Nephron (organoid): Measurements from ENCODE around the gene GSG1L.

Experiments used
- H3K27ac Mint-ChIP-seq, 3 experiments: 2 replicates each; pipeline ENCODE4 v1.8.0; 2020; ENCODE audit warnings: mixed read lengths in 3 of 3, mild to moderate bottlenecking in 2 of 3, moderate library complexity in 1 of 3
- H3K27me3 Mint-ChIP-seq: 2 replicates; pipeline ENCODE4 v1.8.0; 2021; ENCODE audit warnings: low read depth, mild to moderate bottlenecking, moderate library complexity, mixed read lengths
- H3K36me3 Mint-ChIP-seq: 2 replicates; pipeline ENCODE4 v1.8.0; 2020; ENCODE audit warnings: low read depth, mixed read lengths
- H3K4me1 Mint-ChIP-seq: 2 replicates; pipeline ENCODE4 v1.8.0; 2020; ENCODE audit warnings: mixed read lengths
- H3K4me3 Mint-ChIP-seq, 3 experiments: 2 replicates each; pipeline ENCODE4 v1.8.0; 2020; ENCODE audit warnings: mild to moderate bottlenecking in 3 of 3, mixed read lengths in 3 of 3, moderate library complexity in 2 of 3
- H3K9me3 Mint-ChIP-seq: 2 replicates; pipeline ENCODE4 v1.8.0; 2020; ENCODE audit warnings: mixed read lengths
- TF ChIP-seq, protein P1 (sequence below), 3 experiments: fragments of 200-600 bp; sonication (generic); IDR thresholded peaks; one replicate each; pipeline ENCODE4 v1.5.0; 2021; ENCODE audit warnings: antibody characterized with exemption in 3 of 3; ENCODE audit not compliant: unreplicated experiment in 3 of 3

GSG1L gene

DNA sequence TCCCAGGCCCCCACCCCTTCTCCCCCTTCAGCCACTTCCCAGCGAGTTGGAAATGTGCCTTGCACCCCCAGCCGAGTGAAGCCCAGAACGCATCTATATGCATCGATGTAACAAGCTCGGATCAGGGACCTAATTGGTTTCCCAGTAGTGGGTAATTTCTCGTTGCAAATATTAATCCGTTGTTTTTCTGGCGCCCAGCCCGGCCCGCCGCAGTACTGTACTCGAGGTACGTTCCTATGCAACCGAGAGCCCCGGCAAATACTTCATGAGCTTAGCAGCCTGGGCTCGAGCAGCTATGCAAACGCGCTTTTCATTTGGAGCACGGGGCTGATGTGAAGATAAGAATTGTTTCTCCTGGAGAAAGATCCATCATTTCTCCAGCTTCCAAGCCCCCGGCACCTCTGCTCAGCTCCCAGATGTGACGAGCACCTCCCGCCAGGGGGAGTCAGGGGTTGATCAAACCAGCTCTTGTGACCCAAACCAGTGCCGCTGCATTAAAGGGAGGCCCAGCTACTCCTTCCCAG is 283.8 kb downstream of the GSG1L start:
- TF ChIP-seq, protein P1, sequence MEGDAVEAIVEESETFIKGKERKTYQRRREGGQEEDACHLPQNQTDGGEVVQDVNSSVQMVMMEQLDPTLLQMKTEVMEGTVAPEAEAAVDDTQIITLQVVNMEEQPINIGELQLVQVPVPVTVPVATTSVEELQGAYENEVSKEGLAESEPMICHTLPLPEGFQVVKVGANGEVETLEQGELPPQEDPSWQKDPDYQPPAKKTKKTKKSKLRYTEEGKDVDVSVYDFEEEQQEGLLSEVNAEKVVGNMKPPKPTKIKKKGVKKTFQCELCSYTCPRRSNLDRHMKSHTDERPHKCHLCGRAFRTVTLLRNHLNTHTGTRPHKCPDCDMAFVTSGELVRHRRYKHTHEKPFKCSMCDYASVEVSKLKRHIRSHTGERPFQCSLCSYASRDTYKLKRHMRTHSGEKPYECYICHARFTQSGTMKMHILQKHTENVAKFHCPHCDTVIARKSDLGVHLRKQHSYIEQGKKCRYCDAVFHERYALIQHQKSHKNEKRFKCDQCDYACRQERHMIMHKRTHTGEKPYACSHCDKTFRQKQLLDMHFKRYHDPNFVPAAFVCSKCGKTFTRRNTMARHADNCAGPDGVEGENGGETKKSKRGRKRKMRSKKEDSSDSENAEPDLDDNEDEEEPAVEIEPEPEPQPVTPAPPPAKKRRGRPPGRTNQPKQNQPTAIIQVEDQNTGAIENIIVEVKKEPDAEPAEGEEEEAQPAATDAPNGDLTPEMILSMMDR (IDR thresholded peaks at IDR 0.05; ENCODE audit: unreplicated experiment in 3 of 3) = peak; percentile 32 to 49 (median 46)
- Mint-ChIP-seq H3K27ac (peak overlapping the region in 1 of 3 experiments; percentile 71), H3K4me3 (no peak overlapping the region), H3K4me1 (peaks cover 9% of the 10 kb centered on the region), H3K36me3 (peaks cover under 1% of the 10 kb centered on the region), H3K9me3 (no peaks in the 10 kb centered on the region), H3K27me3 (peaks cover 3% of the 10 kb centered on the region)

DNA sequence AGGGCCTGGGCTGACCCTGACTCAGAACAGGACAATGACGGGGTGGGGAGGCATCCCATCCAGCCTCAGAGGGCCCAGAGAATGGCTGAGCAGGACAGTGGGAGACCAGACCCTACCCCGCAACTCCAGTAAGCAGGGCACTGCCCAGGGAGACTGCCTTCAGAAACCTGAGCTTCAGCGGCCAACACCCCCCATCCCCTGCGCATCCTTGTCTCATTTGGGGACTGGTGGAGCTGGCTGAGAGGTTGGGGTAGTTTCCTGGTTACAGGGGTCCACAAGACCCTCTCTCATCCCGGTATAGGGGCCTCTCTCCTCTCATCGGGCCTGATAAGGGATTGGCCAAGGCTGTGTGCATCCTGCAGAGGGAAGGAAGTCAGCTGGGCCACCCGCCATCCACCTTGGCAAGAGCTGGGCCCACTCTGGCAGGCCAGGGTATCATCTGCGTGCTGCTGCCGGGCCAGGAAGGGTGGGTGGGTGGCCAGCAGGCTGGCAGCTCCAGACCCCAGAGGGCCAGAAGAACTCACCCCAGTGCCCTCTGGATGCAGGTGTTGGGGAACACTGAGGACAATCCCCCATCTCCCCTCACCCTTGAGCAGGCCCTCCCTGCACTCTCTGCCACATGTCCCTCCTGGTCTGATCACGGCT is 284.5 kb downstream of the GSG1L start:
- peaks cover 3% of the 10 kb centered on the region for H3K36me3 Mint-ChIP-seq
- no peaks in the 10 kb centered on the region for H3K9me3 Mint-ChIP-seq
- H3K4me1 Mint-ChIP-seq = peaks cover 9% of the 10 kb centered on the region
- TF ChIP-seq, protein P1 (IDR thresholded peaks at IDR 0.05; ENCODE audit: unreplicated experiment in 3 of 3) = no peak
- H3K4me3 Mint-ChIP-seq = no peak overlapping the region
- H3K27me3 Mint-ChIP-seq = peaks cover 3% of the 10 kb centered on the region
- peak overlapping the region in 1 of 3 experiments; percentile 71 for H3K27ac Mint-ChIP-seq

DNA sequence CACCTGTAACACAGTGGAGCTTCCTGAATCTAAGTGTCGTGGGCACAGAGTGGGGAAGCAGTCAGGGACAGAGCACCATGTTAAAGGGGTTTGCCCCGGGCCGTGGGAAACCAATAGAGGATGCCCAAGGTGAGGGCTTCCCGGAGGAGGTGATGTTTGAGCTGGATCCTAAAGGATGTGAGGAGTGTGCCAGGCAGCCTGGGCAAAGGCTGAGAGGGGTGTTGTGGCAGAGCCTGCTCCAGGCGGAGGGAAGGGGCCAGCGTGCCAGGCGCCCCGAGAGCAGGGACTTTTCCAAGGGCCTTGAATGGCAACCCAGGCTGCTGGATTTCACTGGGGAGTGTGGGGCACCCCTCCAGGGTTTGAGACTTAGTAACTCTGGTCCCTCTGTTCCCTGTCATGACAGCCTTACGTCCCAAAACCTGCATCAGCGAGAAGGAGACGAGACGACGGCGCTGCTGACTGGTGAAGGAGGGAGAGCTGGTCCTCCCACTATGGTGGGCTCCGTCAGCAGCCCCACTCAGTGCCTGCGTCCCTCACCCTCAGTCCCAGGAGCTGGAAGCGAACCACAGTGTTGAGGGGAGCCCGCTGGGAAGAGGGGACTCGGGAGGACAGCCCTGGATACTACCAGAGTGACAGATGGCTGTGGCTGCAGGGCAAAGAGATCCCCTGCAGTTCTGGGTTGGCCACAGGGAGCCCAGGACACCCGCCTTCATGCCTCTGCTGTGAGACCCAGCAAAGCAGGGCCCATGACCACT is 285.2 kb downstream of the GSG1L start:
- TF ChIP-seq, protein P1 (IDR thresholded peaks at IDR 0.05; ENCODE audit: unreplicated experiment in 3 of 3) = no peak
- H3K9me3 Mint-ChIP-seq = no peaks in the 10 kb centered on the region
- peaks cover 3% of the 10 kb centered on the region for H3K27me3 Mint-ChIP-seq
- H3K27ac Mint-ChIP-seq = no peak overlapping the region
- peaks cover 9% of the 10 kb centered on the region for H3K4me1 Mint-ChIP-seq
- peaks cover 3% of the 10 kb centered on the region for H3K36me3 Mint-ChIP-seq
- H3K4me3 Mint-ChIP-seq = no peak overlapping the region

GRCh38 chr16:27777527-27777926 is 286.0 kb downstream of the GSG1L start:
- peaks cover 7% of the 10 kb centered on the region for H3K36me3 Mint-ChIP-seq
- H3K27me3 Mint-ChIP-seq = peaks cover 3% of the 10 kb centered on the region
- no peak overlapping the region for H3K27ac Mint-ChIP-seq
- TF ChIP-seq, protein P1 (IDR thresholded peaks at IDR 0.05; ENCODE audit: unreplicated experiment in 3 of 3) = no peak
- H3K4me3 Mint-ChIP-seq = no peak overlapping the region
- H3K9me3 Mint-ChIP-seq = no peaks in the 10 kb centered on the region
- peaks cover 9% of the 10 kb centered on the region for H3K4me1 Mint-ChIP-seq

- Mint-ChIP-seq H3K4me1 (peaks cover 9% of the 10 kb centered on the region), H3K9me3 (no peaks in the 10 kb centered on the region), H3K4me3 (no peak overlapping the region), H3K27me3 (peaks cover 3% of the 10 kb centered on the region), H3K36me3 (peaks cover 7% of the 10 kb centered on the region), H3K27ac (no peak overlapping the region)
- TF ChIP-seq, protein P1 (IDR thresholded peaks at IDR 0.05; ENCODE audit: unreplicated experiment in 3 of 3) = no peak
Measured at GRCh38 chr16:27776556-27777225, 286.8 kb downstream of the GSG1L start.
